Bronchial epithelial cell (primary cell): ENCODE results near the gene KDM1B. TPM values are rescaled to one million over a fixed set of nuclear protein-coding genes. Genes with fewer than 3 reads are reported as not detected.
A peak's percentile ranks its signal among the peaks of the same experiment; 100 is the strongest.

ENCODE experiments used
- DNase-seq: peaks from one replicate; pipeline ENCODE4 v3.0.0-alpha.2; 2010; ENCODE audit warnings: low read depth
- FAIRE-seq: peaks from 2 replicates; lab custom pipeline; 2011; peaks lifted over from hg19 to GRCh38; lab: Jason Lieb, UNC
- H3K27me3 ChIP-seq: 2 replicates; pipeline ENCODE4 v1.5.1; 2011; ENCODE audit warnings: low read length; ENCODE audit not compliant: control insufficient read depth, insufficient read depth
- H3K36me3 ChIP-seq: 2 replicates; pipeline ENCODE4 v1.5.1; 2011; ENCODE audit warnings: low read length; ENCODE audit not compliant: control insufficient read depth, insufficient read depth
- H3K4me3 ChIP-seq: 2 replicates; pipeline ENCODE4 v1.5.1; 2011; ENCODE audit warnings: mild to moderate bottlenecking, low read depth, low read length, control low read depth
- CTCF ChIP-seq: IDR thresholded peaks from 2 replicates; pipeline ENCODE4 v1.5.1; 2011; ENCODE audit warnings: mild to moderate bottlenecking, moderate library complexity, low read length, control low read depth, inconsistent platforms; ENCODE audit not compliant: insufficient read depth, severe bottlenecking
- total RNA-seq: library from RNA; depleted of rRNA; stranded (reverse); fragments of >200 nt; gene quantifications from 2 replicates; pipeline ENCODE4 v1.2.1, GENCODE V29; 2014

KDM1B gene
- total RNA-seq, 1 donor from 2014 or later: 21.1 TPM

- H3K4me3 ChIP-seq: no peak overlapping the region
- TF ChIP-seq CTCF: no peak
- no peaks in the 10 kb centered on the region for H3K36me3 ChIP-seq
- FAIRE-seq (no peak), DNase-seq (no peak)
- H3K27me3 ChIP-seq: no peaks in the 10 kb centered on the region
Measured at GRCh38 chr6:18153311-18153703, 1.9 kb upstream of the KDM1B start.

- Histone ChIP-seq H3K4me3 (peak within 1 kb of the TSS; percentile 98), H3K36me3 (no peaks in the 10 kb centered on the region), H3K27me3 (no peaks in the 10 kb centered on the region)
- FAIRE-seq (no peak), DNase-seq (peak; percentile 71)
- no peak for TF ChIP-seq CTCF
Measured at GRCh38 chr6:18154507-18155149, 594 bp upstream of the KDM1B start, which contains the start of gene TPMT. Gene TPMT (minus strand): TSS chr6:18155077. CDS start chr6:18149127, 5,950 bp downstream.

- no peak for FAIRE-seq
- DNase-seq: peak; percentile 95
- peak overlapping the region; percentile 98 for H3K4me3 ChIP-seq
- H3K27me3 ChIP-seq: no peaks in the 10 kb centered on the region
- H3K36me3 ChIP-seq: peaks cover 1% of the 10 kb centered on the region
- TF ChIP-seq CTCF: peak; percentile 63
Measured at GRCh38 chr6:18155864-18156421, 721 bp downstream of the KDM1B start.

GRCh38 chr6:18160911-18161310 lies 5.7 kb downstream of the KDM1B start:
- Histone ChIP-seq H3K27me3 (no peaks in the 10 kb centered on the region), H3K36me3 (peaks cover 5% of the 10 kb centered on the region), H3K4me3 (no peak overlapping the region)
- no peak for TF ChIP-seq CTCF
- FAIRE-seq (no peak), DNase-seq (no peak)

- H3K4me3 ChIP-seq: no peak overlapping the region
- DNase-seq: peak; percentile 25
- peak; percentile 70 for FAIRE-seq
- H3K36me3 ChIP-seq: peaks cover 5% of the 10 kb centered on the region
- H3K27me3 ChIP-seq: no peaks in the 10 kb centered on the region
- TF ChIP-seq CTCF: no peak
Measured at GRCh38 chr6:18161431-18161830, 6.2 kb downstream of the KDM1B start.
